Liver (tissue), 9 donors: ENCODE data around the gene CCDC88C. TPM values are rescaled to one million over a fixed set of nuclear protein-coding genes. Genes with fewer than 3 reads are reported as not detected.

Experiments used
- DNase-seq: peaks from one replicate; pipeline ENCODE4 v3.0.0-alpha.2; 2017; ENCODE audit warnings: low spot score
- H3K27ac ChIP-seq, 2 donors: one replicate each; pipeline ENCODE4 v1.7.0; 2013; ENCODE audit warnings: inconsistent platforms in 2 of 2, low read length in 2 of 2, control low read depth in 1 of 2, low read depth in 1 of 2, mild to moderate bottlenecking in 1 of 2
- H3K27me3 ChIP-seq, 4 donors: one replicate each; pipeline versions ENCODE4 v1.6.1 to v1.7.0; 2013; ENCODE audit warnings: low read length in 3 of 4, inconsistent platforms in 1 of 4, mild to moderate bottlenecking in 1 of 4, moderate library complexity in 1 of 4; ENCODE audit not compliant: control insufficient read depth in 4 of 4, insufficient read depth in 4 of 4
- H3K36me3 ChIP-seq, 4 donors: one replicate each; pipeline versions ENCODE4 v1.6.1 to v1.7.0; 2013; ENCODE audit warnings: low read length in 3 of 4, mild to moderate bottlenecking in 3 of 4, low read depth in 1 of 4, moderate library complexity in 1 of 4; ENCODE audit not compliant: control insufficient read depth in 4 of 4, insufficient read depth in 3 of 4
- H3K4me1 ChIP-seq, 4 donors: one replicate each; pipeline versions ENCODE4 v1.6.1 to v1.7.0; 2013; ENCODE audit warnings: low read length in 3 of 4, mild to moderate bottlenecking in 3 of 4, moderate library complexity in 1 of 4; ENCODE audit not compliant: control insufficient read depth in 4 of 4, insufficient read depth in 4 of 4
- H3K4me3 ChIP-seq, 3 donors: one replicate each; pipeline versions ENCODE4 v1.6.1 to v1.7.0; 2013; ENCODE audit warnings: low read length in 3 of 3, control low read depth in 1 of 3, low read depth in 1 of 3, mild to moderate bottlenecking in 1 of 3
- H3K9ac ChIP-seq, 2 donors: one replicate each; pipeline ENCODE4 v1.7.0; 2013; ENCODE audit warnings: low read length in 2 of 2, mild to moderate bottlenecking in 2 of 2, moderate library complexity in 2 of 2, control low read depth in 1 of 2, low read depth in 1 of 2
- H3K9me3 ChIP-seq, 4 donors: one replicate each; pipeline versions ENCODE4 v1.6.1 to v1.7.0; 2013; ENCODE audit warnings: low read length in 3 of 4; ENCODE audit not compliant: control insufficient read depth in 4 of 4
- ATF3 ChIP-seq: IDR thresholded peaks from 2 replicates; pipeline ENCODE4 v1.6.1; 2016; ENCODE audit warnings: antibody characterized with exemption
- EGR1 ChIP-seq, 2 donors: IDR thresholded peaks; 2 replicates each; pipeline ENCODE4 v1.6.1; 2016 to 2018; ENCODE audit warnings: antibody characterized with exemption in 2 of 2, low read depth in 2 of 2
- FOXA1 ChIP-seq: IDR thresholded peaks from 2 replicates; pipeline ENCODE4 v1.6.1; 2016; ENCODE audit warnings: antibody characterized with exemption
- FOXA2 ChIP-seq: IDR thresholded peaks from 2 replicates; pipeline ENCODE4 v1.6.1; 2016; ENCODE audit warnings: antibody characterized with exemption
- GABPA ChIP-seq, 2 donors: IDR thresholded peaks in 1 of 2; conservative IDR thresholded peaks in 1 of 2; 2 replicates each; pipeline ENCODE4 v1.6.1; 2016; ENCODE audit warnings: antibody characterized with exemption in 2 of 2, mild to moderate bottlenecking in 1 of 2, moderate library complexity in 1 of 2
- HNF4A ChIP-seq, 2 donors: conservative IDR thresholded peaks; 2 replicates each; pipeline ENCODE4 v1.6.1; 2016; ENCODE audit warnings: antibody characterized with exemption in 2 of 2, mild to moderate bottlenecking in 2 of 2
- HNF4G ChIP-seq: IDR thresholded peaks from 2 replicates; pipeline ENCODE4 v1.6.1; 2016; ENCODE audit warnings: antibody characterized with exemption
- JUND ChIP-seq, 2 donors: IDR thresholded peaks; 2 replicates each; pipeline ENCODE4 v1.6.1; 2016; ENCODE audit warnings: antibody characterized with exemption in 2 of 2
- MAX ChIP-seq: IDR thresholded peaks from 2 replicates; pipeline ENCODE4 v1.6.1; 2016; ENCODE audit warnings: antibody characterized with exemption
- NR2F2 ChIP-seq: IDR thresholded peaks from 2 replicates; pipeline ENCODE4 v1.6.1; 2016; ENCODE audit warnings: antibody characterized with exemption
- RAD21 ChIP-seq, 2 donors: IDR thresholded peaks; 2 replicates each; pipeline ENCODE4 v1.6.1; 2016; ENCODE audit warnings: antibody characterized with exemption in 2 of 2, mild to moderate bottlenecking in 2 of 2
- REST ChIP-seq: IDR thresholded peaks from 2 replicates; pipeline ENCODE4 v1.6.1; 2016; ENCODE audit warnings: antibody characterized with exemption, mild to moderate bottlenecking
- RXRA ChIP-seq, 2 donors: IDR thresholded peaks; 2 replicates each; pipeline ENCODE4 v1.6.1; 2017 to 2018; ENCODE audit warnings: antibody characterized with exemption in 2 of 2, mild to moderate bottlenecking in 1 of 2
- SP1 ChIP-seq: IDR thresholded peaks from 2 replicates; pipeline ENCODE4 v1.6.1; 2018; ENCODE audit warnings: antibody characterized with exemption, mild to moderate bottlenecking
- TAF1 ChIP-seq: conservative IDR thresholded peaks from 2 replicates; pipeline ENCODE4 v1.6.1; 2016; ENCODE audit warnings: antibody characterized with exemption, mild to moderate bottlenecking
- YY1 ChIP-seq: IDR thresholded peaks from 2 replicates; pipeline ENCODE4 v1.6.1; 2016; ENCODE audit warnings: antibody characterized with exemption, mild to moderate bottlenecking
- ZBTB33 ChIP-seq: IDR thresholded peaks from 2 replicates; pipeline ENCODE4 v1.6.1; 2016; ENCODE audit warnings: antibody characterized with exemption
- WGBS: extraction: QIAGEN DNeasy Blood & Tissue Kit; methylation state at CpG from one replicate; pipeline ENCODE4 v1.1.7; 2013; 5-methylcytosine and 5-hydroxymethylcytosine counted together
- polyA plus RNA-seq, 2 donors: library from polyadenylated mRNA; stranded (reverse) in 1 of 2; unstranded in 1 of 2; fragments of 200-250 nt in 1 of 2; fragments of >200 nt in 1 of 2; fragmentation: Nextera tagmentation in 1 of 2; extraction: Ambion mirVana in 1 of 2; gene quantifications; one replicate each; pipeline versions ENCODE4 v1.2.1 to v1.2.3, GENCODE V29; 2013 to 2015
- total RNA-seq, 2 donors: library from RNA; depleted of rRNA; stranded (reverse); fragments of >200 nt; gene quantifications; one replicate each; pipeline ENCODE4 v1.2.3, GENCODE V29; 2014
- TF ChIP-seq, protein P1 (sequence below): fragments of 150-350 bp; IDR thresholded peaks from 2 replicates; pipeline ENCODE4 v1.5.1; 2017; ENCODE audit warnings: improper control_type of control experiment, low read depth, low read length; ENCODE audit not compliant: missing input control
- donor health status: healthy.
- donor health status: healthy.
- donor health status: healthy.
- donor health status: healthy.
- donor health status: healthy.

The CCDC88C gene
- total and polyA plus RNA-seq, 4 donors, result 1.3 to 10.8 (median 4.0) TPM

GRCh38 chr14:91352053-91352452 lies 65.6 kb downstream of the CCDC88C start:
- TF ChIP-seq, protein P1, sequence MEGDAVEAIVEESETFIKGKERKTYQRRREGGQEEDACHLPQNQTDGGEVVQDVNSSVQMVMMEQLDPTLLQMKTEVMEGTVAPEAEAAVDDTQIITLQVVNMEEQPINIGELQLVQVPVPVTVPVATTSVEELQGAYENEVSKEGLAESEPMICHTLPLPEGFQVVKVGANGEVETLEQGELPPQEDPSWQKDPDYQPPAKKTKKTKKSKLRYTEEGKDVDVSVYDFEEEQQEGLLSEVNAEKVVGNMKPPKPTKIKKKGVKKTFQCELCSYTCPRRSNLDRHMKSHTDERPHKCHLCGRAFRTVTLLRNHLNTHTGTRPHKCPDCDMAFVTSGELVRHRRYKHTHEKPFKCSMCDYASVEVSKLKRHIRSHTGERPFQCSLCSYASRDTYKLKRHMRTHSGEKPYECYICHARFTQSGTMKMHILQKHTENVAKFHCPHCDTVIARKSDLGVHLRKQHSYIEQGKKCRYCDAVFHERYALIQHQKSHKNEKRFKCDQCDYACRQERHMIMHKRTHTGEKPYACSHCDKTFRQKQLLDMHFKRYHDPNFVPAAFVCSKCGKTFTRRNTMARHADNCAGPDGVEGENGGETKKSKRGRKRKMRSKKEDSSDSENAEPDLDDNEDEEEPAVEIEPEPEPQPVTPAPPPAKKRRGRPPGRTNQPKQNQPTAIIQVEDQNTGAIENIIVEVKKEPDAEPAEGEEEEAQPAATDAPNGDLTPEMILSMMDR, result no peak
- TF ChIP-seq JUND (IDR thresholded peaks at IDR 0.05) (no peak), HNF4G (no peak), RXRA (IDR thresholded peaks at IDR 0.05) (no peak), YY1 (no peak), NR2F2 (no peak), ZBTB33 (no peak), FOXA2 (no peak), RAD21 (IDR thresholded peaks at IDR 0.05) (no peak), GABPA (IDR thresholded peaks at IDR 0.05 in 1 of 2, conservative IDR thresholded peaks at IDR 0.05 in 1 of 2) (no peak), TAF1 (no peak), ATF3 (no peak), EGR1 (IDR thresholded peaks at IDR 0.05; ENCODE audit: low read depth in 2 of 2) (no peak), FOXA1 (no peak), HNF4A (conservative IDR thresholded peaks at IDR 0.05) (no peak), SP1 (no peak), MAX (no peak)
- H3K36me3 ChIP-seq, result no peaks in the 10 kb centered on the region
- peak overlapping the region in 1 of 2 donors; percentile 25 for H3K9ac ChIP-seq
- 64% methylated on average over 19 of the region's 19 CpGs for WGBS
- no peaks in the 10 kb centered on the region for H3K27me3 ChIP-seq
- H3K27ac ChIP-seq, result no peak overlapping the region
- peaks cover 0 to 21% (median 13%) of the 10 kb centered on the region in 4 donors for H3K4me1 ChIP-seq
- no peak for DNase-seq
- H3K9me3 ChIP-seq, result no peaks in the 10 kb centered on the region
- H3K4me3 ChIP-seq, result no peak overlapping the region

- no peak overlapping the region for H3K9ac ChIP-seq
- H3K27me3 ChIP-seq, result no peaks in the 10 kb centered on the region
- H3K27ac ChIP-seq, result peak overlapping the region in 1 of 2 donors; percentile 7
- peaks cover 0 to 21% (median 13%) of the 10 kb centered on the region in 4 donors for H3K4me1 ChIP-seq
- peak overlapping the region in 2 of 3 donors; percentile 32 to 56 for H3K4me3 ChIP-seq
- 72% methylated on average over 10 of the region's 10 CpGs for WGBS
- H3K9me3 ChIP-seq, result no peaks in the 10 kb centered on the region
- TF ChIP-seq FOXA2, result no peak
- TF ChIP-seq MAX, result no peak
- TF ChIP-seq REST, result no peak
- TF ChIP-seq, protein P1, result no peak
- no peak for TF ChIP-seq HNF4A (conservative IDR thresholded peaks at IDR 0.05)
- TF ChIP-seq TAF1, result no peak
- TF ChIP-seq YY1, result no peak
- TF ChIP-seq JUND (IDR thresholded peaks at IDR 0.05), result no peak
- no peak for TF ChIP-seq NR2F2
- no peak for TF ChIP-seq ATF3
- no peak for TF ChIP-seq SP1
- no peak for TF ChIP-seq EGR1 (IDR thresholded peaks at IDR 0.05; ENCODE audit: low read depth in 2 of 2)
- no peak for TF ChIP-seq RAD21 (IDR thresholded peaks at IDR 0.05)
- no peak for TF ChIP-seq RXRA (IDR thresholded peaks at IDR 0.05)
- H3K36me3 ChIP-seq, result no peaks in the 10 kb centered on the region
- no peak for DNase-seq
Measured at GRCh38 chr14:91351512-91351862, 66.1 kb downstream of the CCDC88C start.
